NCI-H446 (cell line): ENCODE data around the gene HHAT.

Source experiments
- DNase-seq, 2 experiments: peaks; one replicate each; lab custom pipeline; 2025; lab: John Stamatoyannopoulos, UW

Gene HHAT

DNA sequence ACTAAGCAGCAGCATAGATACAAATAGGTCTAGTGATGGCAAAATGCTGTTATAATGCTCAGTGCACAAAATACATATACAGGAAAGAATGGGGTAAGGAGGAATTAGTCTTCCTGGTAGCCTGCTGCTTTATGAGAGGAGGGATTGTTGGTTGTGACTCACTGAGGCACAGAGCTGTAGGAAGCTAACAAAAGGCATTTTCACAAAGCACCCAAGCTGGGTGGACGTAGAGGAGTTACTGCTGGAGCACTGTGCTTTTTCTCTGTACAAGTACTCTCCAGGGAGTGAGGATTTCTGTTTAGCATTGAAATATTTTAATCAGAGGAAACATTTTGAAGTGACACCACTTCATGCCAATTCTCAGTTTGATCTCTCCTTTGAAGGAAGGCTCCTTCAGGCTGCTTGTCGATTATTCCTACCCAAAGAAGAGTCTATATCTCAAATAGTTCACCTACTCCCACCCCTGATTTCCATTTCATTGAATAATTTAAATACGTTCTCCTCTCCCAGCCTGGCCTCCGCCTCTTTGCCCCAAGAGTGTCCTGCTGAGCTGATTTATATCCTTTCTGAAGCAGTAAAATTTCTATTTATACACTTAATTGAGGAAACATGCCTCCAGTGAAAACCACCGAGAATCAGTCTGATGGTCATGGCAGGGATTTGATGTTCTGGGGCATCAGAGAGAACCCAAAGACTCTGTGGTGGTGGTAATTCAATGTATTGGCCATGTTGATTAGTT lies 271.9 kb downstream of the HHAT start:
- no peak for DNase-seq

DNA sequence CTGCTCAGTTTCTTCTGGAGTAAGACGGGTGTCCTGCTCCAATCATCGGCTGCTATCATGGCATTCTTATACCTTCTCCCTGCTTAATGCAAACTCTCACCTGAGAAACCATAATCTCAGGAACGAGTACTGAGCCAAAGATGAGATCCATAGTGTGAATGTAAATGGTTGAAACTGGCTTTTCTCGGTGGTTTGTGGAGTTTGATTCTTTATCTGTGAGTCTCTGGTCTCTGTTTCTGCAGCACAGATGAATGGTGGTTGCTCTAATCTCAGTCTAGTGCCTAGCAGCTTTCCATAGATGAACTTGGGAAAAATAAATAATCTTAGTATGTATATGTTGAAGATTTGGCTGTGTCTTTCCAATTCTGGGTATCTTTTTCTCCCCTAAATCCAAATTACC lies 274.4 kb downstream of the HHAT start:
- no peak for DNase-seq

DNA sequence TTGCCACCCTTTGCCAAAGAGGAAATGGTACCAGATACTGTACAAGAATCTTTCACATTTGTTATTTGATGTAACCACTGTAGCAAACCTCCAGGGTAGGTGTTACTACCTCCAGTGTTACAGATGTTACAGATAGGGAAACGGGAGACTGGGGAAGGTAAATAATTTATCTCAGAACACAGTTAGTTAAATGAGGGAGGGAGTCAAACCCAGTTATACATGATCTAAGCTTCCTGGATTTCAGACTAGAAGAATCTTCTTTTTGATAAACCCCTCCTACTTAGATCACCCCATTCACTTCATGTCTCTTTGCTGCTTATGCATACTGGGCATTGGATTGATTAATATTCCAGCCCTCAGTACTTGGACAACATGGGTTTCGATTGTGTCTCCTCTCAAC lies 276.4 kb downstream of the HHAT start:
- DNase-seq = no peak

DNA sequence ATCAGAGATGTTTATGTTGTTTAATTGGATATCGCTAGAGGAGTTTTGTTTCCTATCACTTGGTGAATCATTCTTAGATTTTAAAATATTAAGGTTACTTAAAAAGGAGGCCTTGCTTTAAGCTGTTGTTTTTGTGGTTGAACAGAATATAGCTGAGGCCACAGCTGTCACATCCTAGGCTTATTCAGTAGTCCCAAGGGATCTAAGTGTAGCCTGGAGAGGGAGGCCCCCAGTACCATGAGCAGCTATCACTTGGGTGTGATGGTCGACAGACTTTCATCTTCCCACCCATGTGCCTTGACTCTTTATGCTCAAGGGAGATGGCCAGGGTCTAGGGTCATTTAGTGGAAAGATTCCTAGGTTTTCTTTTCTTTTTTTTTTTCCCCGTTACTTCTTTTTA lies 278.7 kb downstream of the HHAT start:
- DNase-seq = no peak

DNA sequence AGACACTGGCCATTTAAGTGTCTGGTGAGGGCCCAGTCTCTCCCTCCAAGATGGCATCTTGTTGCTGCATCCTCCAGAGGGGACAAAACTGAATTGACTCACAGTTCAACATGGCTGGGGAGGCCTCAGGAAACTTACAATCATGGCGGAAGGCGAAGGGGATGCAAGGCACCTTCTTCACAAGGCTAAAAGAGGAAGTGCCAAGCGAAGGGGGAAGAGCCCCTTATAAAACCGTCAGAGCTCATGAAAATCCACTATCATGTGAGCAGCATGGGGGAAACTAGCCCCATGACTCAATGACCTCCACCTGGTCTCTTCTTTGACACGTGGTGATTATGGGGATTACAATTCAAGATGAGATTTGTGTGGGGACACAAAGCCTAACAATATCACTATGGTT lies 280.1 kb downstream of the HHAT start:
- no peak for DNase-seq

DNA sequence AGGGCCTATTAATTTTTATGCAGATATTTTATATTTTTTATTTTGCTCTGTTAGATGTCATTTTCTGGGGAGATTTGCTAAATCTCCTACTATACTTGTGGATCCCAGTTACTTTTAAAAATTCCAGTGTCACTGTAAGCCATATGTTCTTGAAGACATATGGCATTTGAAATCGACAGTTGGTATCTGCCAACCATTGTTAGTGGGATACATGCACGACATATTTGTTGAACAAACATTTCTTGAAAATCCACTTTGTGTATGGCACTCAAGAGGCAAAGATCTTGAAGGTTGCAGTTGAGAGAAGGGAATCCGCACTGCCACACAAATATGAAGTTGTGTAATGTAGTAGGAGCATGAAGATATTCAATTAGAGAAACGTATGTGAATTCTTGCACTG lies 287.7 kb downstream of the HHAT start:
- no peak for DNase-seq

DNA sequence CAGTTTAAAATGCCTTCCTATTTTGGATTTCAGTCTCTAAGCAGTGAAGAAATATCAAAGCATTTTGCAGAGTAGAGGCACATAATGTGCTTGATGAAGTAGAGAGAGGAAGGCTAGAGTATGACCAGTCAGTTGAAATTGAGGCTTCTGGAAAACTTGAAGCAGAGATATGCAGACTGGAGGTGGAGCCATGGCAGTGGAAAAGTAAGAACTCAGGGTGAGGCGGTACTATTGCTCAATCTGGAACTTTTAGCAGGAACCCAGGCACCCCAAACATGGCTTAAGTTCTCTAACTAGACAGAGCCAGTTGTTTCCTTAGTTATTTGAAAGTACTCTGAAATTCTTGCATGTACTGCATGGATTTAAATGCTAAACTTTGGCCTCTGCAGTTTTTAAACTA lies 288.6 kb downstream of the HHAT start:
- DNase-seq = no peak

DNA sequence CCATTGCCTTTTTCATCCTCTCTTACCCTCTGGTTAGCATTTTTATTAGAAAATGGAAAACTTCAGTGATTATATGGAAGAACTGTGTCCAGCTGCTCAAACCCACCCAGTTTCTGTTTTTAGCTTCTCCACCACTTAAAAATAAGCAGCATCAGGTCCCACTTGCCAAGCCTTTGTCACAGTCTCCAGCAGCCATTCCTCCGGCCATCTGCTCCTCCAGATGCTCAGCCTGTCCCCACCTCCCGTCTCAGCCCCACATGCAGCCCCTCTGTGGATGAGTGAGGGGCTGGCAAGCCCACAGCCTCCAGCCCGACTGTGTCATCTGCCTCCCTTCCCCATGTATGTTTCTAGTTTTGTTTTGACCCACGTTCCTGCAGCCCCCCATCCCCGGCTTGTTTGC lies 289.7 kb downstream of the HHAT start:
- DNase-seq = peak in 1 of 2 experiments; percentile 31

DNA sequence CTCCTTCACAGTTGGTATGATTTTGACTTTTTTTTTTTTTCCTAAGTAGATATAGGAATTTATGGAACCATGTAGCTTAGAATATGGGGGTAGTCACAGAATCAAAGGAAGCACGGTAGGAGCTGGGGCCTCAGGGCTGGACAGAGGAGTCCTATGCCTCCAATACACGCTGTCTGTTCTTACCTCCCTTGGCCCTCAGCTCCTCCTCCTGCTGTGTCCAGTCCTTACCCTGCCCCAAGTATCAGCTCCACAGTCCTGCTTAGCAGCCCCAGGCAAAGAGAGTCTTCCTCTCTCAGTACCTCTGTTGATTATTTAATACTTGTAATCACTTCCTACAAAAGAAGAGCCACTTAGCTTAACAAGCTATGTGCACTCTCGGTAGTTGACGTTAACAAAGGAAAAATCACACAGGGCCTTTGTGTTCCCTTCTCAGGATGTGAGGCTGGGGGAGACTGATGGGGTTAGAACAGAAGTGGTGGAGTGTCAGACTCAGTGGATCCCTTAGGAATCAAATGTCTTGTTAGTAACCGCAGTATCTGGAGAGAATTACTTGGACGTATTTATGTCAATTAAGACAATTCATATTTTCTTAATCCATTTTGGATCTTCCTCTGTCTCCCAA lies 292.3 kb downstream of the HHAT start:
- DNase-seq = no peak

DNA sequence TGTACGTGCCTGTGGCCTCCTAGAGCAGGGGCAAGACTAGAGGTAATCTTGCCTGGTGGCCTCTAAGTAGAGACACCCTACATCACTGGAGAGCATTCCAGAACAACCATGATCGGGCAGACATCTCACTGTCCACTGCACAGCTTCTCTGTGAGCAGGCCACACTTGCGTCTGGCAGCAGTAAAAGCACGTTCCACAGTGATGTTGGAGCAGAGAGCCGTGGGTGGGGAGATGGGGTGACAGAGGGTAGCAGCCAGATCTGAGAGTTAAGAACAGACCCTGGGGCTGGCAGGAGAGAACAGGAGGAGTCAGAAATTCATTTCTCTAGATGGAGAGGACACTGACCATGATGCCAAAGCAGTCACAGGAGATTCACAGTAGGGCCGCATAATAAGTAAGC lies 293.0 kb downstream of the HHAT start:
- DNase-seq = no peak

DNA sequence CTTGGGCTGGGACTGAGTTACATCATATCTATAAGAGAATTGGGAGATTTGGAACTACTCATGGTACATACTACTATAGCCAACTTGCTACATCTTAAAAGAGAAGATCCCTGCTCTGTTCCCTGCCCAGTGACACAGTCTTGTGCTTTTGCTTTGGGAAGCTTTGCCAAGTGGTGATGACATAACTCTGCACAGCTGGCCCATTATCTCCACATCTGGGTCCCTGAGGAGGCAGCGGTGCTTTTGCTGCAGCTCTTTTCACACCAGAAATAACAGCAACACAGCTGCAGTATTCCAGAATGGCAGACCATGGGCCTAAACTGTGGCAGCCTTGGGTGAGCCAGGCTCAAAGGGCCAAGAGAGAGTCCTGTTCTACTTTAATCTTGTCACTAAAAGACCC lies 296.0 kb downstream of the HHAT start:
- no peak for DNase-seq

DNA sequence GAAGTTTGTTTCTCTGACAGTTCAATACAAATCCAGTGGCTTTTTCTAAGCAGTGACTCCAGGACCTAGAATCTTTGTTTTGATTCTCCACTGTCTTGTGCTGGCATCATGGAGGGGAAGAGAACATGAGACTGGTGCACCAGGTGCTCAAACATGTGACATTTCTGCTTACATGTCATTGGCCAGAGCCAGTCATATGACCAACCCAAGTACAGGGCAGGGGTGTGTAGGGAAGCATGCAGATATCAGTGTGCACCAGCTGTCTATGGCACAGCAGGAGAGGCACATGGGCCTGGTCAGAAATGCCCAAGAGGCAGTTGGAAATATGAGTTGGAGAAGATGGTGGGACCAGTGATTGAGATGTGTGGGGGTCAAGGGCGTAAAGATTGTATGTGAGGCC lies 297.0 kb downstream of the HHAT start:
- DNase-seq = no peak

DNA sequence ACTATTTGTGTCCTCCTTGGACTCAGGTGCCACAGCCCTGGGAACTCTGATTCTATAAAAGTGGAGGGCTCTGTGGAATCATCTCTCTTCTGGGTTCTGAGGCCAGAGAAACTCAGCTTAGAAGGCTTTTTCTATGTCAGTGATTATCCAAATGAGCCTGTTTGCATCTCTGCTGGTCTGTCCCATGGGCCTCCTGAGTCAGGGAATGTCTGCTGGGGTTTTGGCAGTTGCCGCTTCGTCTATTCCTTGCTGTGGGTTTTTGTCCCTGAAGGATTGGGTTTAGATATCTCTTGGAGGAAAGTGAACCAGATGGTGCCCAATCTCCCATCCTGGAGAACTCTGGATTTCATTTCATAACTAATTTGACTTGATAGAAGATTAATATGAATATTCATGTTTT lies 297.6 kb downstream of the HHAT start:
- DNase-seq = no peak

DNA sequence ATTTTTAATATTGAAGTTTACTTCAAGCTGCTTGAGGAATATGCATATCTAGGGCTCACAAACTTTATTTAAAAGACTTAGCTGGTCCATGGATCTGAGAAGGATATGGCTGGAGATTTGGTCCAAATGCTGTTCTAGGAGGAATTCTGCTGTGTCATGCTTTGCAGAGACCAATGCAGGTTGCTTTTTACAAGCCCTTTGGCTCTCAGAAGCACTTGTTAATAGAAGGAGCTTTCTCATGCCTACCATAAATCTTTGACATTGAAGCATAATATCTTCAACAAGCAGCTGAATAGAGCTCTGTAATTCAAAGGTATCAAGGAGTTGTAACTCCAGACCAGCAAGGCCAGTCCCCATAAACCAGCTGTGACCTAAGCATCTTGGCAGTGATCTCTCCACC lies 299.1 kb downstream of the HHAT start:
- DNase-seq = no peak

DNA sequence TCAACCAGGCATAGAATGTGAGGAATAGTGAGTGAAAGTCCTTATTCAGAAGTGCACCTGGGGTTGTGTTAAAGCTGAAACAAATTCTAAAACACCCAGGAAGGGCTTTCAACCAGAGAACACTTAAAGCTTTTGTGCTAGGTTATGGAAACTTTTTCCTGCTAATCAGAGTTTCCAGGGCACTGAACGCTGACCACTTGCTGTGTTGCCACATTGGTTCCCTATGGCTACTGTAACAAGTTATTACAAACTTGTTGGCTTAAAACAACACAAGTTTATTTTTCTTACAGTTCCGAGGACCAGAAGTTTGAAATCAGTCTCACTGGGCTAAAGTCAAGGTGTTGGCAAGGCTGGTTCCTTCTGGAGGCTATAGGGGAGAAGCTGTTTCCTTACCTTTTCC lies 300.6 kb downstream of the HHAT start:
- DNase-seq = no peak

DNA sequence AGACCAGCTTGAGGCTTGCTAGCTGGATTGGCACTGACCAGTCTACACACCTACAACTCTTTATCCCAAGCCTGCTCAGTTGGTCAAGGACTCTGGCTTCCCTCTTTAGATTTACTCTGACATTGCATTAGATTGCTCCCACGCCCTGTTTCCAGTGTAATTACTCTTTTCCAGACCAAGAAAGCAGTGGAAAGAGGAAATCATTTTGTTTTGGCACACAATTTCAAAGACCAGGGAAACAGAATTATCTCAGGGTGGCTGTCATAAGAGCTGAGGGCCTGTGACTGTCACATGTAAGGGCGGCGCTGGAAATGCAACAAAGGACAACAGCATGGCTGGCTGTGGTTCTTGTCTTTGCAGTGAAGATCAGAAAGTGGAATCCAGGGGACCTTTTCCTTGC lies 302.7 kb downstream of the HHAT start:
- DNase-seq = no peak

DNA sequence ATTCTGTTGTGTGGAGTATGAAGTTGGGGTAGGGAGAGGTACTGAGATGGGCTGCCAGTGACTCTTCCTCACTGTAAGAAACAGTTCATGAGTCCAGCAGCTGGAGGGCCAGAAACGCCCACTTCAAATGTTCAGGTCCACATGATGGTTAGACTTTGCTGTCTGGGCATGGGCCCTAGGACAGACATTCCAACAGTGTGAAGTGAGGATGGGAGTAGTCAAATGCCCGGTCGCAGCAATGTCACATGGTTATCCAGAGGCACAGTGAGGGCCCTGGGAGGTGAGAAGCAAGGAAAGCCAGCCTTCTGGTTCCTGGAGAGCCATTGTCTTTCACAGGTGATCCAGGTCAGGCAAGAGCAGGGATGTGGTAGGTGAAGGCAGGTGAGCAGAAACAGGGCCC lies 304.4 kb downstream of the HHAT start:
- no peak for DNase-seq

DNA sequence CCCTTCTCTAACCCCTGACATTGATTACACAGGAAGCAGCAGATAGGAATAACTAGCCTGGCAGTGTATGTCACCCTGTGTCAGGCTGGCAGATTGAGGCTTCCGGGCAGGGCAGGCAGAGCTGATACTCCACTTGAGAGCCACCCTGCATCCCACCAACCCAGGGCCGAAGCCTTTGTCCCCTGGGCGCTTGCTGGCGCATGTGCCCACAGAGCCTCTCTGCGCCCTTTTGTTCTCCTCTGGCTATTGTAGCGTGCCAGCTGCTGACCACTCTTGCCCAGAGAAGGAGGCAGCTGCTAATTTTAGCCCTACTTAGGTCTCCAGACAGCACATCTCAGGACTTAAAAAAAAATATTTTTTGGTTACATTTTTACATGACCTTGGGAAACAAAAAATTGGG lies 304.9 kb downstream of the HHAT start:
- no peak for DNase-seq

DNA sequence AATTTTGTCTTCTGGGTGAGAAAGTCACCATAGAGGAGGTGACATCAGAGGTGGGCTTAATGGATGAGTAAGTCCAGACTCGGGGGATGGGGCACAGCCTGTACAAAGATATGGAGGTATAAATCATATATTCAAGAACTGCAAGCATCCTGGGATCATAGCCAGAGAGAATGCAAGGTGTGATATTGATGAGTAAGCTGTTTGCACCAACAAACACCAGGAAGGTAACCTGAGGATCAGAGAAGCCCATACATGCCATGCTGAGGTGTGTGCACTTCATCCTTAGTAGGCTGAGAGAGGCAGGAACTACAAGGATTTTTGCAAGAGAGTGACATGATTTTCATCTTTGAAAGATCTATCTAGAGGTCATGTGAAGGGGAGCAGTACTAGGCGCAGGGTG lies 306.4 kb downstream of the HHAT start:
- no peak for DNase-seq

DNA sequence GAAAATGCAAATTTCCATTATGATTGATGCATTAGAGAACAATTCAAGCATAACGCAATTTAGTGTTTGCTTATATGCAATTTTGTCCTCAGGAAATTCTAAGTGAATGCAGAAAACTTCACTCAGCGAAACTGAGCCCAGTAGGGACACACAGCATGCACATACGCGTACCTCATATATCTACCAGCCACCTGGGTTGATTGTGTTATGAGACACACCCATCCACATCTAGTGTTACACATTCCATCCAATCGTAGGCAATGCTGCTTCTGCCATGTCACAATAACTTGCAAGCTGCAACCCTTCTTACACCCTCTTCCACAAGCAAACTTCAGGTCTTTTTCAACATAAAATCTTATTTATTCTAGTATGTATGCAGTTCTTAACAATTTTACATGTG lies 312.9 kb downstream of the HHAT start:
- no peak for DNase-seq

DNA sequence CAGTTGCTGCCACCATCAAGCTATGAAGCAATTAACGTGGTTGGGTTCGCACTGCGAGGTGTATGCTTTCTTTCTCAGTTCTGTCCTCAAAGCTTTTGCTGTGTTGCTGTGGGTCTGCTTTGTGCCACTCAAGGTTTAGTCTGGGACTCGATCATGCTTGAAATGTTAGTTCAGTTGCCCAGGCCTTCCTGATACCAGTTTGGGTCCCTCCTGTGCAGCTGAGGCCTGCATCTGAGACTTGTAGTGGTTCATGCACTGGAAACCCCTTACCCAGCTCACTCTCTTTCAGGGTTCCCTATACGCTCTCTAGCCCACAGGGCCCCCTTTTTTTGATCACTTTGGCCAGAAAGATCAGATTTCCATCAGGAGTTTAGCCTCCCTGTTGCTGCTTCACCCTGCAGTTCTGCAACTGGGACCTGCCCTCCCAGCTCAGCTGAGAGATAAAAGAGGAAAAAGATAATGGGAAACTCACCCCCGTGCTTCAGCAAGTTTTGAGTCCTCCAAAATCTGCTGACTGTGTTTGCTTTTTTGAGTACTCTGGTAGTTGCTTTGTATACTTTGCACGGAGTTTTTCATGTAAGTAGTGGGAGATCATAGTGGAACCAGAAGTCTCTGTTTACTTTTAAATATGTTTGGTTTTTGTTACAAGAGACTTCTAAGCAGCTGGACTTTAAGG lies 317.0 kb downstream of the HHAT start:
- DNase-seq = no peak

DNA sequence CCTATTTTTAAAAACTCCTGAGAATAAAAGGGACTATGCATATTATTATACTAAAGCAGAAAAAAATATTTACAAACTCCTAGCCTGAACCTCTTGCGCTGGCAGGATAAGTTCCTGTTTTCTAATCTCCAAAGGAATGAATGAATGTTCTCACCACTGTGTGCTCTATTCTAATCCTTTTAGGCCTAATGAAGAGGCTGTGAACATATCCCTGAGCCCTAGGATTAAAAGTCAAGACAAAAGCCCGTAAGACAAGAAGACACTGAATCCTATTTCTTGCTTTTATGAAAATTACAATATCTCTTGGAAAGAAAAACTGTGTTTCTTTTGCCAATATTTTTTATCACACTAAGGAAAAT lies 317.5 kb downstream of the HHAT start:
- DNase-seq = no peak

DNA sequence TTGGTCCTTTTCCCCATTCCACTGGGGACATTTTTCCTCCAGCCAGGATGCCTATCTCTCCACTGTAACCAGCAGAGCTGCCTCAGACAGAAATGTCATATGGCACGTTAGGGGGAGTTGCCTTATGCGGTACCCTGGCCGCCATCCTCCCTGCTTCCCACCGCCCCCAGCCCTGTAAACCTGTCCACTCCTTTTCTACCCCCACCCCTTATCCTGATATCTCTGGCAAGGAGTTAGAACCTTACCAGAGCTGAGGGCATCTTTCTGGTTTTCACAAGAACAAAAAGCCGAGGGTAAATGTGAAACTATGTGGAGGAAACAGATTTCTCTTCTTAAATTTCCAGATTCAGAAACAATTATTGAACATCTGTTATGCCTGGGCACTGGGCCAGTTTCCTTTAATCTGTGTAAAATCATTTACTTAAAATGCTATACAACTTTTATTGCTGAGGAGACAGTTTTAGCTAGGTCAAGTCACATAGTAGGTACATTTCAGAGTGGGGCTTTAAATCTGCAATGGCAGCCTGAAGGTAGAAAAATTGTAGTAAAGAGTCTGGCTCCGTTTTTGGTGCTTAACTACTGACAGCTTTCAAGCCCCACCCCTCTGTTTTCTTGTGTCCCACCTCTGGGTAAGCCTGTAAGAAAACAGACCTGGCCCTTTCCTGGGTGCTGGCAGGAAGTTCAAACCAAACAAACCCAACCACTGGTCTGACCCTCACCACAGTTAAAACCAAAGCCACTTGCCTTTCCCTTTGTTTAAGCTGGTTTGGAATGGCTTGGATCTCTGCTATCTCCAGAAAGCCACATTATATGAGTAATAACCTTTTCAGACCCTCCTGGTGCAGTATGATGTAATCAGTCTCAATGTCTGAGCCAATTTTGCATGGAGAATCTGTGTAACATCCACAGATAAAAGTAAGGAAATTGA lies 319.0 kb downstream of the HHAT start:
- peak; percentile 16 to 41 for DNase-seq
